Activated CD8-positive, alpha-beta memory T cell treated with anti-CD3 and anti-CD28 coated beads, Interleukin-2, amount 10 ng/mL, durations not matched to agents 7 days and 5 days (primary cell): ENCODE measurements around the gene MDM2. TPM values are rescaled to one million over a fixed set of nuclear protein-coding genes. Genes with fewer than 3 reads are reported as not detected.
A peak's percentile ranks its signal among the peaks of the same experiment; 100 is the strongest.
"Not testable (repeated sequence)": the region's sequence is repeated elsewhere in the genome, so short reads cannot be mapped to it uniquely, and the experiment has no call there.

ENCODE experiments used
- ATAC-seq: fragments of 150-1000 bp; cut with Tn5 transposase; one replicate; pipeline ENCODE4 v1.10.0; 2021; ENCODE audit warnings: moderate library complexity
- CTCF ChIA-PET: fragments of 350-600 bp; sonication (Branson Sonifier 250); formaldehyde crosslinking; loops from one replicate; lab custom pipeline; 2021; ENCODE audit warnings: antibody characterized with exemption; lab: Charles Lee
- DNase-seq: peaks from one replicate; pipeline ENCODE4 v3.0.0-alpha.2; 2020
- H3K27ac Mint-ChIP-seq: one replicate; pipeline ENCODE4 v1.8.0; 2021; ENCODE audit warnings: mild to moderate bottlenecking, mixed read lengths
- H3K27me3 Mint-ChIP-seq: one replicate; pipeline ENCODE4 v1.8.0; 2021; ENCODE audit warnings: mixed read lengths
- H3K36me3 Mint-ChIP-seq: one replicate; pipeline ENCODE4 v1.8.0; 2021; ENCODE audit warnings: mild to moderate bottlenecking, mixed read lengths
- H3K4me1 Mint-ChIP-seq: one replicate; pipeline ENCODE4 v1.8.0; 2021; ENCODE audit warnings: mixed read lengths
- H3K4me3 Mint-ChIP-seq: one replicate; pipeline ENCODE4 v1.8.0; 2021; ENCODE audit warnings: mild to moderate bottlenecking, moderate library complexity, mixed read lengths
- H3K9me3 Mint-ChIP-seq: one replicate; pipeline ENCODE4 v1.8.0; 2022; ENCODE audit warnings: low read depth, mixed read lengths
- total RNA-seq, 2 experiments: library from RNA; stranded (reverse); gene quantifications; one replicate each; pipeline ENCODE4 v1.2.3, GENCODE V29; 2021

Gene MDM2
- total RNA-seq, 2 experiments from 2014 or later = 235 to 253 TPM

- Mint-ChIP-seq H3K36me3 (peaks cover 45% of the 10 kb centered on the region), H3K9me3 (no peaks in the 10 kb centered on the region), H3K27ac (no peak overlapping the region), H3K4me1 (peaks cover 14% of the 10 kb centered on the region), H3K4me3 (no peak overlapping the region), H3K27me3 (no peaks in the 10 kb centered on the region)
- ATAC-seq (no peak), DNase-seq (no peak)
- CTCF ChIA-PET = interaction anchor here (1.8 to 4.7 kb wide), 4 partner anchors 12 to 240 kb away, joined by 5 to 44 read pairs (median 30); partner anchors contain the start of gene MDM2
Observed at GRCh38 chr12:68831272-68831671, 23.3 kb downstream of the MDM2 start.

- H3K4me1 Mint-ChIP-seq = peaks cover 14% of the 10 kb centered on the region
- no peak overlapping the region for H3K4me3 Mint-ChIP-seq
- ATAC-seq = no peak
- no peak overlapping the region for H3K27ac Mint-ChIP-seq
- H3K36me3 Mint-ChIP-seq = peaks cover 47% of the 10 kb centered on the region
- CTCF ChIA-PET = interaction anchor here (3.7 to 4.7 kb wide), 2 partner anchors 12 to 19 kb away, joined by 40 to 44 read pairs; no protein-coding TSS in a partner anchor
- H3K27me3 Mint-ChIP-seq = no peaks in the 10 kb centered on the region
- no peak for DNase-seq
- no peaks in the 10 kb centered on the region for H3K9me3 Mint-ChIP-seq
Observed at GRCh38 chr12:68831751-68832503, 23.9 kb downstream of the MDM2 start.

GRCh38 chr12:68832504-68832867 is 24.5 kb downstream of the MDM2 start:
- Mint-ChIP-seq H3K27me3 (no peaks in the 10 kb centered on the region), H3K4me1 (peaks cover 10% of the 10 kb centered on the region), H3K4me3 (no peak overlapping the region), H3K36me3 (peaks cover 48% of the 10 kb centered on the region), H3K27ac (no peak overlapping the region), H3K9me3 (no peaks in the 10 kb centered on the region)
- no peak for ATAC-seq
- DNase-seq = no peak
- CTCF ChIA-PET = interaction anchor here (3.7 kb wide), 1 partner anchor 13 kb away, joined by 44 read pairs; no protein-coding TSS in a partner anchor

- DNase-seq (no peak), ATAC-seq (no peak)
- H3K9me3 Mint-ChIP-seq = no peaks in the 10 kb centered on the region
- H3K4me3 Mint-ChIP-seq = no peak overlapping the region
- H3K36me3 Mint-ChIP-seq = peaks cover 54% of the 10 kb centered on the region
- no peaks in the 10 kb centered on the region for H3K27me3 Mint-ChIP-seq
- H3K27ac Mint-ChIP-seq = no peak overlapping the region
- CTCF ChIA-PET = no interaction called here
- peaks cover 14% of the 10 kb centered on the region for H3K4me1 Mint-ChIP-seq
Observed at GRCh38 chr12:68833508-68833907, 25.5 kb downstream of the MDM2 start.

- no peaks in the 10 kb centered on the region for H3K27me3 Mint-ChIP-seq
- CTCF ChIA-PET = no interaction called here
- peaks cover 8% of the 10 kb centered on the region for H3K4me1 Mint-ChIP-seq
- peaks cover 56% of the 10 kb centered on the region for H3K36me3 Mint-ChIP-seq
- DNase-seq (no peak), ATAC-seq (no peak)
- H3K27ac Mint-ChIP-seq = peak overlapping the region; percentile 12
- no peaks in the 10 kb centered on the region for H3K9me3 Mint-ChIP-seq
- H3K4me3 Mint-ChIP-seq = no peak overlapping the region
Observed at GRCh38 chr12:68835333-68835908, 27.4 kb downstream of the MDM2 start.

GRCh38 chr12:68837215-68837614 is 29.2 kb downstream of the MDM2 start:
- Mint-ChIP-seq H3K9me3 (no peaks in the 10 kb centered on the region), H3K4me3 (no peak overlapping the region), H3K27me3 (no peaks in the 10 kb centered on the region), H3K27ac (no peak overlapping the region), H3K4me1 (peaks cover 7% of the 10 kb centered on the region), H3K36me3 (peaks cover 59% of the 10 kb centered on the region)
- no peak for DNase-seq
- ATAC-seq = no peak
- CTCF ChIA-PET = interaction anchor here (1.1 to 1.2 kb wide), 2 partner anchors 9 to 20 kb away, joined by 3 to 4 read pairs; no protein-coding TSS in a partner anchor

GRCh38 chr12:68838046-68838886 is 30.3 kb downstream of the MDM2 start:
- peaks cover 64% of the 10 kb centered on the region for H3K36me3 Mint-ChIP-seq
- CTCF ChIA-PET = no interaction called here
- no peak for DNase-seq
- peak overlapping the region; percentile 8 for H3K27ac Mint-ChIP-seq
- ATAC-seq = no peak
- no peaks in the 10 kb centered on the region for H3K9me3 Mint-ChIP-seq
- H3K27me3 Mint-ChIP-seq = no peaks in the 10 kb centered on the region
- H3K4me1 Mint-ChIP-seq = peaks cover 7% of the 10 kb centered on the region
- no peak overlapping the region for H3K4me3 Mint-ChIP-seq

- CTCF ChIA-PET = interaction anchor here (1.2 to 1.5 kb wide), 2 partner anchors 9 to 11 kb away, joined by 3 to 4 read pairs; no protein-coding TSS in a partner anchor
- Mint-ChIP-seq H3K27me3 (no peaks in the 10 kb centered on the region), H3K4me3 (no peak overlapping the region), H3K36me3 (peaks cover 66% of the 10 kb centered on the region), H3K27ac (no peak overlapping the region), H3K9me3 (no peaks in the 10 kb centered on the region), H3K4me1 (peaks cover 7% of the 10 kb centered on the region)
- ATAC-seq (no peak), DNase-seq (no peak)
Observed at GRCh38 chr12:68839183-68840147, 31.5 kb downstream of the MDM2 start.

GRCh38 chr12:68841175-68841574 is 33.2 kb downstream of the MDM2 start:
- H3K4me1 Mint-ChIP-seq, H3K9me3 Mint-ChIP-seq, ATAC-seq, DNase-seq, H3K27me3 Mint-ChIP-seq, H3K4me3 Mint-ChIP-seq, H3K27ac Mint-ChIP-seq: not testable (repeated sequence)
- CTCF ChIA-PET = interaction anchor here (1.3 kb wide), 1 partner anchor 11 kb away, joined by 6 read pairs; no protein-coding TSS in a partner anchor
- peaks cover 60% of the 10 kb centered on the region for H3K36me3 Mint-ChIP-seq

GRCh38 chr12:68841717-68842116 is 33.7 kb downstream of the MDM2 start:
- Mint-ChIP-seq H3K27ac (no peak overlapping the region), H3K36me3 (peaks cover 60% of the 10 kb centered on the region), H3K27me3 (no peaks in the 10 kb centered on the region), H3K4me1 (peaks cover 3% of the 10 kb centered on the region), H3K9me3 (no peaks in the 10 kb centered on the region), H3K4me3 (no peak overlapping the region)
- no peak for ATAC-seq
- DNase-seq = no peak
- CTCF ChIA-PET = interaction anchor here (1.3 kb wide), 1 partner anchor 12 kb away, joined by 6 read pairs; no protein-coding TSS in a partner anchor

GRCh38 chr12:68842123-68842522 is 34.1 kb downstream of the MDM2 start:
- H3K4me1 Mint-ChIP-seq = peaks cover 3% of the 10 kb centered on the region
- no peak overlapping the region for H3K27ac Mint-ChIP-seq
- CTCF ChIA-PET = interaction anchor here (1.2 to 2.3 kb wide), 3 partner anchors 12 to 35 kb away, joined by 4 to 6 read pairs (median 6); partner anchors contain the start of gene MDM2
- no peaks in the 10 kb centered on the region for H3K27me3 Mint-ChIP-seq
- peaks cover 56% of the 10 kb centered on the region for H3K36me3 Mint-ChIP-seq
- H3K4me3 Mint-ChIP-seq = no peak overlapping the region
- no peaks in the 10 kb centered on the region for H3K9me3 Mint-ChIP-seq
- DNase-seq (no peak), ATAC-seq (no peak)
